ENCODE measurements around the gene ZFYVE26.

DNA sequence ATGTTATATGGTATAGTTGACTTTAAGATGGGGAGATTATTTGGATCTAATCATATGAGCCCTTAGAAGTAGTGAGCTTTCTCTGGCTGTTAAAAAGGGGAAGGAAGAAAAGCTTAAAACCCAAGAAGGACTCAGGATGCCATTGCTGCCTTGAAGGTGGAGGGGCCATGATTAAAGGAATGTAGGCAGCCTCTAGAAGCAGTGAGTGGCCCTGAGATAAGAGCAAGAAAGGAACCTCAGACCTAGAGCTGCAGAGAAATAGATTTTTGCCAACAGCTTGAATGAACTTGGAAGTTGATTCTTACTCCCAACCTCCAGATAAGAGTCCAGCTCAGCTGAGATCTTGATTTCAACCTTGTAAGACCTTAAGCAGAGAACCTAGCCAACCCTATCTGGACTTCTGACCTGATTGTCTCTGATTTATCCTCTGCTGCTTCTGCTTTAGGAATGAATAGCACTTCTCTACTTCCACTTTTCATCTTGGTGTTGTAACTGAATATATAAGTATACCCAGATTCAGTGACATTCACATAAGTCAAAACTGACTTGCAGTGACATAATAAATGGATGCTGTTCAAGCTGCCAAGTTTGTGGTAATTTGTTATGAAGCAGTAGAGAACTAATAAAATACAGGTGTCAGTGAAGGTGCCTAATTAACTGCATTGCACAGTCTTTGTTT, 36.7 kb upstream of the ZFYVE26 start:
- TF ChIP-seq CTCF (IDR thresholded peaks at IDR 0.05) (no peak), EZH2 (IDR thresholded peaks at IDR 0.05; ENCODE audit: borderline replicate concordance, insufficient read depth, low read depth, low read length, poor library complexity, severe bottlenecking) (no peak)

Data from B cell (primary cell).